SJCRH30 (cell line): Measurements from ENCODE around the gene ZNF460. TPM values are rescaled to one million over a fixed set of nuclear protein-coding genes. Genes with fewer than 3 reads are reported as not detected.

ENCODE experiments used
- total RNA-seq: library from RNA; depleted of rRNA; stranded (reverse); fragments of >200 nt; shearing (Covaris generic); gene quantifications from 2 replicates; pipeline ENCODE4 v1.2.3, GENCODE V29; 2014; rRNA removed

ZNF460 gene
- total RNA-seq, 1 experiment from 2014 or later: 40.5 TPM

Other genes starting within 250 kb of the ZNF460 start
- gene USP29, start 160.5 kb upstream of the ZNF460 start, total RNA-seq: not detected in 2 replicates
- not detected in 2 replicates for gene ZIM3, start 135.3 kb upstream of the ZNF460 start, total RNA-seq
- not detected in 2 replicates for gene DUXA, start 113.0 kb upstream of the ZNF460 start, total RNA-seq
- 15.5 and 18.2 TPM in 2 replicates for gene ZNF264, start 89.0 kb upstream of the ZNF460 start, total RNA-seq
- 0.79 and 0.93 TPM in 2 replicates for gene AURKC, start 49.5 kb upstream of the ZNF460 start, total RNA-seq
- gene ZNF805, start 39.9 kb upstream of the ZNF460 start, total RNA-seq: 14.7 and 15.5 TPM in 2 replicates
- 13.0 and 13.5 TPM in 2 replicates for gene ZNF543, start 40.0 kb downstream of the ZNF460 start, total RNA-seq
- 9.6 and 10.9 TPM in 2 replicates for gene ZNF304, start 70.8 kb downstream of the ZNF460 start, total RNA-seq
- gene TRAPPC2B, start 83.1 kb downstream of the ZNF460 start, total RNA-seq: 13.2 and 17.3 TPM in 2 replicates
- 1.9 and 2.0 TPM in 2 replicates for gene ZNF547, start 83.1 kb downstream of the ZNF460 start, total RNA-seq
- gene ZNF548, start 109.4 kb downstream of the ZNF460 start, total RNA-seq: 12.3 and 15.1 TPM in 2 replicates
- gene ZNF17, start 130.7 kb downstream of the ZNF460 start, total RNA-seq: 11.4 and 13.1 TPM in 2 replicates
- 19.4 and 20.6 TPM in 2 replicates for gene ZNF749, start 154.8 kb downstream of the ZNF460 start, total RNA-seq
- 0.66 and 0.67 TPM in 2 replicates for gene VN1R1, start 176.7 kb downstream of the ZNF460 start, total RNA-seq
- 15.6 and 16.0 TPM in 2 replicates for gene ZNF772, start 197.1 kb downstream of the ZNF460 start, total RNA-seq
- gene ZNF419, start 207.3 kb downstream of the ZNF460 start, total RNA-seq: 9.4 and 12.3 TPM in 2 replicates
- gene ZNF773, start 219.5 kb downstream of the ZNF460 start, total RNA-seq: 12.2 and 15.1 TPM in 2 replicates
- 8.1 and 9.1 TPM in 2 replicates for gene ZNF549, start 246.9 kb downstream of the ZNF460 start, total RNA-seq